Measurements from ENCODE around the gene NFIB. TPM values are rescaled to one million over a fixed set of nuclear protein-coding genes. Genes with fewer than 3 reads are reported as not detected.
A peak's percentile ranks its signal among the peaks of the same experiment; 100 is the strongest.

Gene NFIB
- total and polyA plus RNA-seq, 5 donors: 22.5 to 143 (median 134) TPM

DNA sequence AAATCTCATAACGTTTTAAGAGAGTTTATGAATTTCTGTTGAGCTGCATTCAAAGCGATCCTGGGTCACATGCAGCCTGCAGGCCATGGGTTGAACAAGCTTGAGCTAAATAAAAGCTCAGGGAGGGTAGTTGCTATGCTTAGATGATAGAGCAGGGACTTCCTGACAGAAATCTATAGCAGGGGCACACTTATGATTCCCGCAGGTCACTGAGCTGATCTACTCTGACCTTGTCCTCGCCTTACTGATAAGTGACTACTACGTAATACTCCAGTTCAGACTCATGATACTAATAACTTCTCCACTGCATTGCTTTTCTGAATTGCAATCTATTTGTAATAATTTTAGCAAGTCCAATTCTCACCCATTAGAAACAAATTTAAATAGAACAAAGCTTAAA, 90.9 kb downstream of the NFIB start:
- intact Hi-C loops (cut with DNase I): no loop called here
- no peaks in the 10 kb centered on the region for H3K9me3 ChIP-seq (ENCODE audit: control insufficient read depth, low read length)
- H3K4me3 ChIP-seq (ENCODE audit: low read length): no peak overlapping the region
- H3K4me1 ChIP-seq (ENCODE audit: control insufficient read depth, insufficient read depth, low read length): peaks cover 16% of the 10 kb centered on the region
- 67% methylated on average over 5 of the region's 5 CpGs for WGBS
- no peaks in the 10 kb centered on the region for H3K27me3 ChIP-seq (ENCODE audit: control insufficient read depth, insufficient read depth)
- H3K27ac ChIP-seq (ENCODE audit: low read length): peak overlapping the region; percentile 61
- no peak for DNase-seq
- ATAC-seq: no peak

DNA sequence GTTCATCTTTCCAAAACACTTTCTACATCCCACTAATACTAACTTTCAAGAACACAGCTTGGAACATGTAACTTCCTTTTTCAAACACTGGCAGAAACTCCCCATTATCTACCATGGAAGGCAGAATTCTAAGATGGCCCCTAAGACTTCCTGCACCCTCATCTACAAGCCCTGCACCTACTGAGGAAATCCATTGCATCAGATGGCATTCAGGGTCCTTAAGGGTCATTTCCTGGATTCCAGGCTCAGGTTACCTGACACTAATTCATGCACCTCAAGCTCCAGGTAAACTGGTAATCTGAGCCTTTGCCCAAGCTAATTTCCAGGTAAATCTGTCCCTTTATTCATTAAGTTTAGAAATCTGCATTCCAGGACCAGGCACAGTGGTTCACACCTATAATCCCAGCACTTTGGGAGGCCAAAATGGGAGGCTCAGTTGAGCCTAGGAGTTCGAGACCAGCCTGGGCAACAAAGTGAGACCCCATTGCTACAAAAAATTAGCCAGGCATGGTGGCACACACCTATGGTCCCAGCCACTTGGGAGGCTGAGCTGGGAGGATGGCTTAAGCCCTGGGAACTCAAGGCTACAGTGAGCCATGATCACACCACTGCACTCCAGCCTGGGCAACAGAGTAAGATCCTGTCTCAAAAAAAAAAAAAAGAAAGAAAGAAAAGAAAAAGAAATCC, 91.6 kb downstream of the NFIB start:
- intact Hi-C loops (cut with DNase I): no loop called here
- Histone ChIP-seq H3K4me1 (ENCODE audit: control insufficient read depth, insufficient read depth, low read length) (peaks cover 16% of the 10 kb centered on the region), H3K27ac (ENCODE audit: low read length) (peak overlapping the region; percentile 50), H3K9me3 (ENCODE audit: control insufficient read depth, low read length) (no peaks in the 10 kb centered on the region), H3K4me3 (ENCODE audit: low read length) (no peak overlapping the region), H3K27me3 (ENCODE audit: control insufficient read depth, insufficient read depth) (no peaks in the 10 kb centered on the region)
- WGBS: 96% methylated on average over 1 of the region's 1 CpG
- no peak for DNase-seq
- no peak for ATAC-seq

DNA sequence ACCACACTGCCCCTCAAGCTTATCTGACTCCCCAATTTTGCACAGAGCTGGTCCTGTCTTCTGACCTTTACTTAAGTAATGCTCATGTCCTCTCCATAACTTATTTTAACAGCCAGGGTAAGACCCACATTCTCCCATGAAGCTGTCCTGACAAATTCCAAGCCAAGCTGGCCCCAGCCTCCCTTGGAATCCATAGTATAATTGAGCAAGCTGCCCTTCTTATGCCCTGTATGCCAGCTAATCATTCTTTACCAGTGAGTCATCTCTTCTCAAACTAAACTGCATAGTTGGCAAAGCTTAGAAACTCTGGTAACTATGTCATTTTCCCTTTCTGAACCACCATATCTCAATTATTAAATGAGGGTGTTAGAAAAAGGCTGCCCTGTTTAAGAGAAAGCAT, 92.4 kb downstream of the NFIB start:
- Histone ChIP-seq H3K4me1 (ENCODE audit: control insufficient read depth, insufficient read depth, low read length) (peaks cover 16% of the 10 kb centered on the region), H3K9me3 (ENCODE audit: control insufficient read depth, low read length) (no peaks in the 10 kb centered on the region), H3K27ac (ENCODE audit: low read length) (peak overlapping the region; percentile 96), H3K4me3 (ENCODE audit: low read length) (no peak overlapping the region), H3K27me3 (ENCODE audit: control insufficient read depth, insufficient read depth) (no peaks in the 10 kb centered on the region)
- intact Hi-C loops (cut with DNase I): no loop called here
- ATAC-seq (peak; percentile 66 to 67), DNase-seq (no peak)

DNA sequence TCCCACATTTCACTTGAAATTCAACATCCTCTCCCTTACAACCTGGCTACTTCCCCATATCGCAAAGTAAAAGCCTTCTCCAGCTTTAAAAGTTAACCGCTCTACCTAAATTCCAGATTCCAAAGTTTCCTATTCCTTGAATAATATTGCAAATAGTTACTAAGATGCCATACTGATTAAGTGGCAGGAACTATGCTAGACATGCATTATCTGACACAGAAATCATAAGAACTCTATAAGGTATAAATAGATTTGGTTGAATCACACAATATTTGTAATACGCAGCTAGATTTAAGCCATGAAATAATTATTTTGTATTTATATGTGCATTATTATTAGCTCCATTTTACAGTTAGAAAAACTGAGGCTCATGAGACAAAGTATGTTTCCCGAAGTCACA, 92.8 kb downstream of the NFIB start:
- no peak for ATAC-seq
- intact Hi-C loops (cut with DNase I): no loop called here
- H3K4me3 ChIP-seq (ENCODE audit: low read length): no peak overlapping the region
- H3K4me1 ChIP-seq (ENCODE audit: control insufficient read depth, insufficient read depth, low read length): peaks cover 20% of the 10 kb centered on the region
- H3K9me3 ChIP-seq (ENCODE audit: control insufficient read depth, low read length): no peaks in the 10 kb centered on the region
- 95% methylated on average over 4 of the region's 4 CpGs for WGBS
- no peak for DNase-seq
- no peaks in the 10 kb centered on the region for H3K27me3 ChIP-seq (ENCODE audit: control insufficient read depth, insufficient read depth)
- peak overlapping the region; percentile 96 for H3K27ac ChIP-seq (ENCODE audit: low read length)

DNA sequence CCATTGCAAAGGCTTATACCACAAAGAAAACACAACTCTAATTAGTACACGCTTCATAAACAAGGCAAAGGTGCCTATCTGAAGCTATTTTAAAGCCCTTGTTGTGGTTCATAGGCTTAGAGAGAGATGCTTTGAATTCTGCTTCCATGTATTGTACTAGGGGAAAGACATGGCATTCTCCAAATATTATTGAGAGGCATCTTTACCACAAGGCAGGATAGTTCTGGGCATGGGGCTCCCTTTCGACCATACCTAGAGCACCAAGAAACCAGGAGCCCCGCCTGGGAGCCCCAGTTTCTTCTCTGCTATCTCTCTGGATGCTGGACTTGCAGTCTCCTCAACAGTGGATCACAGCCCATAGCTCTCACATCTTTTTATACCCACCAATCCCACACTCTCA, 93.7 kb downstream of the NFIB start:
- no peak for DNase-seq
- peaks cover 21% of the 10 kb centered on the region for H3K4me1 ChIP-seq (ENCODE audit: control insufficient read depth, insufficient read depth, low read length)
- 79% methylated on average over 3 of the region's 3 CpGs for WGBS
- no peak overlapping the region for H3K4me3 ChIP-seq (ENCODE audit: low read length)
- ATAC-seq: peak; percentile 17 to 24
- H3K9me3 ChIP-seq (ENCODE audit: control insufficient read depth, low read length): no peaks in the 10 kb centered on the region
- H3K27me3 ChIP-seq (ENCODE audit: control insufficient read depth, insufficient read depth): no peaks in the 10 kb centered on the region
- intact Hi-C loops (cut with DNase I): no loop called here
- peak overlapping the region; percentile 86 for H3K27ac ChIP-seq (ENCODE audit: low read length)

DNA sequence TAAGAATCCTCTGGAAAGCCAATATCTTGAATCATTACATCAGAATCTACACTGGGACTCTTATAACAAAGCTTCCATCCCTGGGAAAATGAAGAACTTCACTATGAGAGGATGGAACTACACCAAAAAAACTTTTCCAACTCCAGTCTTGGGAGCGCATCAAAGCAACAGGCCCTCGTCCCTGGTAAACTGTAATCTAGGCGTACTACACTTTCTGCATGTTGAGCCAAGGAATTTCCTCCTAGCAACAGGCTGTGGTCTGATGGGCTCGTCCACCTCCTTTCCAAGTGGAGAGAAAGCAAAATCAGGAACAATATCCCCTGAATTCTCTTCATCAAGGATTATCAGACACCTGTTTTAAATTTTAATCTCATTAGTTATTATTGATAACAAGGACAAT, 94.1 kb downstream of the NFIB start:
- intact Hi-C loops (cut with DNase I): no loop called here
- 19% methylated on average over 4 of the region's 4 CpGs for WGBS
- Histone ChIP-seq H3K4me3 (ENCODE audit: low read length) (no peak overlapping the region), H3K9me3 (ENCODE audit: control insufficient read depth, low read length) (no peaks in the 10 kb centered on the region), H3K27me3 (ENCODE audit: control insufficient read depth, insufficient read depth) (no peaks in the 10 kb centered on the region), H3K27ac (ENCODE audit: low read length) (peak overlapping the region; percentile 48), H3K4me1 (ENCODE audit: control insufficient read depth, insufficient read depth, low read length) (peaks cover 21% of the 10 kb centered on the region)
- peak; percentile 61 to 67 for ATAC-seq
- peak in 1 of 3 donors; percentile 32 for DNase-seq

- Histone ChIP-seq H3K27me3 (ENCODE audit: control insufficient read depth, insufficient read depth) (no peaks in the 10 kb centered on the region), H3K4me1 (ENCODE audit: control insufficient read depth, insufficient read depth, low read length) (peaks cover 29% of the 10 kb centered on the region), H3K4me3 (ENCODE audit: low read length) (no peak overlapping the region), H3K27ac (ENCODE audit: low read length) (no peak overlapping the region), H3K9me3 (ENCODE audit: control insufficient read depth, low read length) (no peaks in the 10 kb centered on the region)
- ATAC-seq: no peak
- intact Hi-C loops (cut with DNase I): no loop called here
- DNase-seq: no peak
- WGBS: 62% methylated on average over 1 of the region's 1 CpG
Measured at GRCh38 chr9:14218253-14218652, 95.7 kb downstream of the NFIB start.

DNA sequence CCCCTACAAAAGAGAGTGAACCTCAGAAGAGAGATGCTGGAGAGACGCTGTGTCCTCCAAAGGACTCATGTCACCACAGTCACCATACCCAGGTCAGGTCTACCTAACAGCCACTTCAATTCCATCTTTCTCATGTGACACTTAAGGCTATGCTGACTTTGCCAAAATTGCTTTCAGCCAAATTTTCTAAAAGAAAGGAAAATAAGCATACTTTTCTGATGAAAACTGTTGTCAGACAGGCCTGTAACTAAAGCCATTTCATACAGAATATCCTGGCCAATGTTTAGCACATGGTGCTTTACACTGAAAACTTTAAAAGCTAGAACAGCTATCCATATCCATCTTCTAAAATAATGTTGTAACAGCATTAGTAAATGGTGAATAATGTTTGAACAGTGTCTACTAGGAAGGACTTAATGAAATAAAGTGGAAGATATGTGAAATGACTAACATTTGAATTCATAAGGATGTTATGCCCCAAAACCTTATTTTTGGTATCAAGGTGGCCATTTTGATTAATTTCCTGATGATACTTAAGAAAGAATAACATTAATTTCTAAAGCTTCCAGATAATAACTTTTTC, 97.2 kb downstream of the NFIB start:
- Histone ChIP-seq H3K27me3 (ENCODE audit: control insufficient read depth, insufficient read depth) (no peaks in the 10 kb centered on the region), H3K4me3 (ENCODE audit: low read length) (no peak overlapping the region), H3K9me3 (ENCODE audit: control insufficient read depth, low read length) (no peaks in the 10 kb centered on the region), H3K4me1 (ENCODE audit: control insufficient read depth, insufficient read depth, low read length) (peaks cover 25% of the 10 kb centered on the region), H3K27ac (ENCODE audit: low read length) (no peak overlapping the region)
- 93% methylated on average over 1 of the region's 1 CpG for WGBS
- no peak for DNase-seq
- intact Hi-C loops (cut with DNase I): no loop called here
- no peak for ATAC-seq

DNA sequence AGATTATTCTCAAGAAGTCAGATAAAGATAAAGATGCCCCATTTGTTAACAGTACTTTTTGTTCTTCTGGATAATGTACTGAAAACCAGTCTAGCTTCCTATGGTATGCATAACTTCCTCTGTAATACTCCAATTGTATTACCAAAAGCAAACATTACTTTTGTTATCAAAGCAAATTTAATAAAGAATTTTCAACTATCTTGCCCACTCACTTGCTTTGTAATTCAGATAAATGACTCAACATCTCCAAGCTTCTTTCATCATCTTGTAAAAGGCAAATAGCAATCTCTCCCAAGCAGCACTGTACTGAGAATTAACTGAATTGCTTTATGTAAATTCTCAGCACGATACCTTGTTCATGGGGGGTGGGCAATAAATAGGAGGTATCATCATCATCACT, 98.3 kb downstream of the NFIB start:
- intact Hi-C loops (cut with DNase I): no loop called here
- H3K9me3 ChIP-seq (ENCODE audit: control insufficient read depth, low read length): no peaks in the 10 kb centered on the region
- no peak for DNase-seq
- peaks cover 21% of the 10 kb centered on the region for H3K4me1 ChIP-seq (ENCODE audit: control insufficient read depth, insufficient read depth, low read length)
- H3K27ac ChIP-seq (ENCODE audit: low read length): no peak overlapping the region
- no peaks in the 10 kb centered on the region for H3K27me3 ChIP-seq (ENCODE audit: control insufficient read depth, insufficient read depth)
- no peak for ATAC-seq
- WGBS: 74% methylated on average over 1 of the region's 1 CpG
- no peak overlapping the region for H3K4me3 ChIP-seq (ENCODE audit: low read length)

DNA sequence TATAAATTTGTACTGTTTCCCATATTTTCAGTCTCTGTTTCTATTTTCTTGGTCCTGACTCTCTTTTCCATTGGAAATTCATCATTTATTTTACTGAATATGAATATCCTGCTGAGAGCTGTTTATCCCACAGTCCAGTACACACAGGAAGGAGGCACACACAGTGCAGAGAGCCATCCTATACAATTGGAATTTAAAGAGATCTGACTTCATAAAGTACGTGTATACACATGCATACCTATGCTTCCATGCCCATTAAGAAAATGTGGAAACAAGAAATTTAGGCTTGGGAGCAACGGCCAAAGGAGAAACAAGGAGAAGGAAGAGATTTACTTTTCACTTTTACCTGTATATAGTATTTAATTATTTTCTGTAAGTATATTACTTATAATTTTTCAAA, 99.2 kb downstream of the NFIB start:
- ATAC-seq: no peak
- intact Hi-C loops (cut with DNase I): no loop called here
- H3K4me1 ChIP-seq (ENCODE audit: control insufficient read depth, insufficient read depth, low read length): peaks cover 18% of the 10 kb centered on the region

DNA sequence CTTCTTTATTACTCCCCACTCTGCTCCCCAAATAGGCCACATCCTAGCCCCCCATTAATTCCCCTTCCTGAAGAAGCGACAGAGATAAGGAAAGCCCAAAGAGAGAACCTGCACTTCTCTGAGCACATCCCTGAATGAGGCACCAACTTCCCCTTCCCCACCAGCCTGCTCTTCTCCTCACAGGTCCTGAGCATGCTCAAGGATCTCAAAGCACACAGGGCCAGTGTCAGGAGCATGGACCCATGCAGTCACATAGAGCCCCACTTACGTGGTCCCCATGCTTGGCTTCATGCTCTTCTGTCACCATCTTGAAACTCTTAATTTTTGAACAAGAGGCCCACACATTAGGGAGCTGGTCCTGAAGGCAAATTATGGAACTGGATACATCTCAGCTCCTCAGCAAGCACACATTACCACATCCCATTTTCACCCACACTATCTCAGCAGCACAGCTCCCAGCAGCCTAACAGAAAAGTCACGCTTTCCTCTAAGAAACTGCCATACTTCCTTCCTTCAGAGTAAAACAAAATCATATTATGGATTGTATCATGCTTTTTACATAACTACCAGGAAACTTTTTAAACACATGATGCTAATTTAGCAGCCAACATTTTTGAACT, 99.8 kb downstream of the NFIB start:
- intact Hi-C loops (cut with DNase I): no loop called here
- 81% methylated on average over 3 of the region's 3 CpGs for WGBS
- ATAC-seq: no peak

More for the DNA sequence above, 99.2 kb downstream of the NFIB start:
- H3K27me3 ChIP-seq (ENCODE audit: control insufficient read depth, insufficient read depth): no peaks in the 10 kb centered on the region
- H3K27ac ChIP-seq (ENCODE audit: low read length): no peak overlapping the region
- WGBS: 73% methylated on average over 2 of the region's 2 CpGs
- DNase-seq: no peak
- H3K9me3 ChIP-seq (ENCODE audit: control insufficient read depth, low read length): no peaks in the 10 kb centered on the region
- no peak overlapping the region for H3K4me3 ChIP-seq (ENCODE audit: low read length)

More for the DNA sequence above, 99.8 kb downstream of the NFIB start:
- no peaks in the 10 kb centered on the region for H3K27me3 ChIP-seq (ENCODE audit: control insufficient read depth, insufficient read depth)
- H3K9me3 ChIP-seq (ENCODE audit: control insufficient read depth, low read length): no peaks in the 10 kb centered on the region
- DNase-seq: no peak
- no peak overlapping the region for H3K4me3 ChIP-seq (ENCODE audit: low read length)
- peaks cover 18% of the 10 kb centered on the region for H3K4me1 ChIP-seq (ENCODE audit: control insufficient read depth, insufficient read depth, low read length)
- H3K27ac ChIP-seq (ENCODE audit: low read length): peak overlapping the region; percentile 1
